GM12873 (cell line): ENCODE results near the gene FLOT2.

Source experiments
- CTCF ChIP-seq: IDR thresholded peaks from 2 replicates; pipeline ENCODE4 v1.5.1; 2012; ENCODE audit warnings: low read depth, mild to moderate bottlenecking, moderate library complexity, low read length, control low read depth; ENCODE audit not compliant: insufficient read depth; ENCODE audit errors: missing control alignments

The FLOT2 gene

GRCh38 chr17:28882154-28882895 lies 15.2 kb downstream of the FLOT2 start:
- TF ChIP-seq CTCF = no peak

GRCh38 chr17:28881533-28882056 lies 15.9 kb downstream of the FLOT2 start:
- TF ChIP-seq CTCF = no peak

GRCh38 chr17:28880572-28880945 lies 17.0 kb downstream of the FLOT2 start:
- no peak for TF ChIP-seq CTCF

- no peak for TF ChIP-seq CTCF
Observed at GRCh38 chr17:28879886-28880571, 17.5 kb downstream of the FLOT2 start.

- peak; percentile 62 for TF ChIP-seq CTCF
Observed at GRCh38 chr17:28878981-28879380, 18.6 kb downstream of the FLOT2 start.

- no peak for TF ChIP-seq CTCF
Observed at GRCh38 chr17:28878158-28878910, 19.2 kb downstream of the FLOT2 start.
